KMS-11 (cell line): ENCODE data around the gene C1QTNF6.
A peak's percentile ranks its signal among the peaks of the same experiment; 100 is the strongest.

Source experiments
- H2AFZ ChIP-seq: fragments of 200-600 bp; sonication (generic); 2 replicates; pipeline ENCODE4 v1.6.1; 2016; ENCODE audit warnings: antibody characterized with exemption, mixed run types, low read depth
- H3K27ac ChIP-seq: fragments of 200-600 bp; sonication (generic); 2 replicates; pipeline ENCODE4 v1.6.1; 2016; ENCODE audit warnings: mild to moderate bottlenecking, mixed run types
- H3K27me3 ChIP-seq: fragments of 200-600 bp; sonication (generic); 2 replicates; pipeline ENCODE4 v1.6.1; 2017; ENCODE audit warnings: mild to moderate bottlenecking, low read depth, mixed run types, moderate library complexity; ENCODE audit not compliant: insufficient read depth
- H3K36me3 ChIP-seq: fragments of 200-600 bp; sonication (generic); 2 replicates; pipeline ENCODE4 v1.6.1; 2017; ENCODE audit warnings: mild to moderate bottlenecking, mixed run types; ENCODE audit not compliant: insufficient read depth
- H3K4me1 ChIP-seq: fragments of 200-600 bp; sonication (generic); 2 replicates; pipeline ENCODE4 v1.6.1; 2016; ENCODE audit warnings: mild to moderate bottlenecking, low read depth, mixed run types; ENCODE audit not compliant: poor library complexity, severe bottlenecking
- H3K4me2 ChIP-seq: fragments of 200-600 bp; sonication (generic); 2 replicates; pipeline ENCODE4 v1.7.0; 2016; ENCODE audit warnings: mild to moderate bottlenecking, mixed run types
- H3K4me3 ChIP-seq: fragments of 200-600 bp; sonication (generic); IDR thresholded peaks from 2 replicates; pipeline ENCODE4 v1.6.1; 2017; ENCODE audit warnings: low read depth, low read length, mixed read lengths; ENCODE audit not compliant: insufficient read depth
- H3K79me2 ChIP-seq: fragments of 200-600 bp; sonication (generic); 2 replicates; pipeline ENCODE4 v1.6.1; 2016; ENCODE audit warnings: low read depth, mixed run types; ENCODE audit not compliant: insufficient read depth
- H3K9ac ChIP-seq: fragments of 200-600 bp; sonication (generic); 2 replicates; pipeline ENCODE4 v1.6.1; 2016; ENCODE audit warnings: mild to moderate bottlenecking, mixed run types
- H4K20me1 ChIP-seq: fragments of 200-600 bp; sonication (generic); 2 replicates; pipeline ENCODE4 v1.6.1; 2016; ENCODE audit warnings: mild to moderate bottlenecking, mixed run types; ENCODE audit not compliant: insufficient read depth
- CTCF ChIP-seq: fragments of 200-600 bp; sonication (generic); conservative IDR thresholded peaks from 2 replicates; pipeline ENCODE4 v1.6.1; 2017; ENCODE audit warnings: low read depth, mild to moderate bottlenecking, antibody characterized with exemption, low read length, moderate library complexity, mixed read lengths

C1QTNF6 gene

GRCh38 chr22:37224757-37225420, 36.8 kb upstream of the C1QTNF6 start:
- H3K4me1 ChIP-seq, result peaks cover 90% of the 10 kb centered on the region
- no peak overlapping the region for H3K9ac ChIP-seq
- H3K79me2 ChIP-seq, result peaks cover 11% of the 10 kb centered on the region; the same call in 1 of the 2 replicates
- H3K27me3 ChIP-seq, result no peaks in the 10 kb centered on the region
- no peak overlapping the region for H2AFZ ChIP-seq
- no peak for TF ChIP-seq CTCF
- H3K27ac ChIP-seq, result peak overlapping the region; percentile 46; the same call in 1 of the 2 replicates
- peak overlapping the region; percentile 53; the same call in 1 of the 2 replicates for H3K4me2 ChIP-seq
- peaks cover 5% of the 10 kb centered on the region; the same call in 1 of the 2 replicates for H3K36me3 ChIP-seq
- no peak overlapping the region for H3K4me3 ChIP-seq
- no peaks in the 10 kb centered on the region for H4K20me1 ChIP-seq

- no peaks in the 10 kb centered on the region for H3K27me3 ChIP-seq
- H3K79me2 ChIP-seq, result peaks cover 3% of the 10 kb centered on the region; the same call in 1 of the 2 replicates
- no peak overlapping the region for H2AFZ ChIP-seq
- no peak for TF ChIP-seq CTCF
- peak overlapping the region; percentile 46 for H3K27ac ChIP-seq
- no peak overlapping the region for H3K4me3 ChIP-seq
- H3K4me1 ChIP-seq, result peaks cover 90% of the 10 kb centered on the region
- no peaks in the 10 kb centered on the region for H4K20me1 ChIP-seq
- peaks cover 5% of the 10 kb centered on the region; the same call in 1 of the 2 replicates for H3K36me3 ChIP-seq
- H3K4me2 ChIP-seq, result peak overlapping the region; percentile 53
- H3K9ac ChIP-seq, result no peak overlapping the region
Measured at GRCh38 chr22:37223965-37224551, 36.0 kb upstream of the C1QTNF6 start.

- Histone ChIP-seq H3K27ac (peak overlapping the region; percentile 87; the same call in 1 of the 2 replicates), H3K4me2 (peak overlapping the region; percentile 9; the same call in 1 of the 2 replicates), H4K20me1 (no peaks in the 10 kb centered on the region), H3K36me3 (peaks cover 5% of the 10 kb centered on the region; the same call in 1 of the 2 replicates), H3K79me2 (no peaks in the 10 kb centered on the region), H2AFZ (no peak overlapping the region), H3K4me1 (peaks cover 89% of the 10 kb centered on the region), H3K9ac (no peak overlapping the region), H3K27me3 (no peaks in the 10 kb centered on the region), H3K4me3 (no peak overlapping the region)
- no peak for TF ChIP-seq CTCF
Measured at GRCh38 chr22:37222440-37222971, 34.5 kb upstream of the C1QTNF6 start.

- no peaks in the 10 kb centered on the region for H3K27me3 ChIP-seq
- no peak overlapping the region for H3K9ac ChIP-seq
- no peaks in the 10 kb centered on the region for H3K79me2 ChIP-seq
- no peaks in the 10 kb centered on the region for H4K20me1 ChIP-seq
- H3K36me3 ChIP-seq, result peaks cover 5% of the 10 kb centered on the region; the same call in 1 of the 2 replicates
- H3K4me3 ChIP-seq, result no peak overlapping the region
- peaks cover 97% of the 10 kb centered on the region for H3K4me1 ChIP-seq
- H3K4me2 ChIP-seq, result peak overlapping the region; percentile 91; the same call in 1 of the 2 replicates
- no peak overlapping the region for H2AFZ ChIP-seq
- peak overlapping the region; percentile 87; the same call in 1 of the 2 replicates for H3K27ac ChIP-seq
- TF ChIP-seq CTCF, result no peak
Measured at GRCh38 chr22:37221424-37222333, 33.6 kb upstream of the C1QTNF6 start.
